Epithelial cell of proximal tubule (primary cell): ENCODE measurements around the gene ZNF213. TPM values are rescaled to one million over a fixed set of nuclear protein-coding genes. Genes with fewer than 3 reads are reported as not detected.
A peak's percentile ranks its signal among the peaks of the same experiment; 100 is the strongest.

Source experiments
- DNase-seq: peaks from one replicate; pipeline ENCODE4 v3.0.0-alpha.2; 2011; ENCODE audit warnings: low read depth
- H3K4me3 ChIP-seq: 2 replicates; pipeline ENCODE4 v1.5.1; 2011; ENCODE audit warnings: low read depth, mild to moderate bottlenecking, low read length
- CTCF ChIP-seq: conservative IDR thresholded peaks from 2 replicates; pipeline ENCODE4 v1.5.1; 2012; ENCODE audit warnings: low read depth, mild to moderate bottlenecking, low read length
- total RNA-seq: library from RNA; depleted of rRNA; stranded (reverse); fragments of >200 nt; gene quantifications from 2 replicates; pipeline ENCODE4 v1.2.3, GENCODE V29; 2015

ZNF213 gene
- total RNA-seq, 1 donor from 2014 or later, result 2.4 TPM

GRCh38 chr16:3088925-3089716, 45.7 kb upstream of the ZNF213 start:
- no peak for TF ChIP-seq CTCF
- DNase-seq, result no peak

GRCh38 chr16:3089717-3090592, 44.9 kb upstream of the ZNF213 start:
- DNase-seq, result no peak
- no peak overlapping the region for H3K4me3 ChIP-seq
- TF ChIP-seq CTCF, result no peak

More at GRCh38 chr16:3088925-3089716, 45.7 kb upstream of the ZNF213 start:
- no peak overlapping the region for H3K4me3 ChIP-seq

- no peak overlapping the region for H3K4me3 ChIP-seq
- no peak for TF ChIP-seq CTCF
- no peak for DNase-seq
Observed at GRCh38 chr16:3091551-3091950, 43.3 kb upstream of the ZNF213 start.

- no peak overlapping the region for H3K4me3 ChIP-seq
- DNase-seq, result no peak
- TF ChIP-seq CTCF, result no peak
Observed at GRCh38 chr16:3092501-3092941, 42.3 kb upstream of the ZNF213 start.

GRCh38 chr16:3094289-3095027, 40.4 kb upstream of the ZNF213 start:
- no peak for DNase-seq
- TF ChIP-seq CTCF, result peak; percentile 71
- H3K4me3 ChIP-seq, result no peak overlapping the region

GRCh38 chr16:3095869-3096268, 39.0 kb upstream of the ZNF213 start:
- DNase-seq, result no peak
- H3K4me3 ChIP-seq, result no peak overlapping the region
- peak; percentile 34 for TF ChIP-seq CTCF
